Measurements from ENCODE around the gene VRK2. TPM values are rescaled to one million over a fixed set of nuclear protein-coding genes. Genes with fewer than 3 reads are reported as not detected.

The VRK2 gene
- total RNA-seq, 2 donors from 2014 or later: 20.5 to 27.2 TPM

- H3K4me3 ChIP-seq: no peak overlapping the region
- H3K27ac ChIP-seq: no peak overlapping the region
- intact Hi-C loops (cut with DNase I): no loop called here
- DNase-seq: no peak
- H3K27me3 ChIP-seq: no peaks in the 10 kb centered on the region
- no peaks in the 10 kb centered on the region for H3K9me3 ChIP-seq
- no peaks in the 10 kb centered on the region for H3K36me3 ChIP-seq
- H3K4me1 ChIP-seq: no peaks in the 10 kb centered on the region
- no peak for TF ChIP-seq CTCF (IDR thresholded peaks at IDR 0.05)
- no peak overlapping the region for H3K9ac ChIP-seq (ENCODE audit: low read depth in 2 of 2, low read length in 2 of 2)
These were observed 160.2 kb downstream of the VRK2 start for GRCh38 chr2:58206785-58207184.

- Histone ChIP-seq H3K27ac (no peak overlapping the region), H3K36me3 (no peaks in the 10 kb centered on the region), H3K9ac (ENCODE audit: low read depth in 2 of 2, low read length in 2 of 2) (no peak overlapping the region), H3K9me3 (no peaks in the 10 kb centered on the region), H3K27me3 (no peaks in the 10 kb centered on the region), H3K4me1 (no peaks in the 10 kb centered on the region), H3K4me3 (no peak overlapping the region)
- no peak for TF ChIP-seq CTCF (IDR thresholded peaks at IDR 0.05)
- DNase-seq: no peak
- intact Hi-C loops (cut with DNase I): no loop called here
These were observed 160.6 kb downstream of the VRK2 start for GRCh38 chr2:58207189-58207588.

Other genes with a start within 250 kb of the VRK2 start
- 10 to 100 TPM; 15.0 to 21.6 TPM for gene FANCL, start 194.5 kb downstream of the VRK2 start, total RNA-seq

Measured in colonic mucosa (tissue), 4 donors.